ENCODE results near the gene TCAF1.

The TCAF1 gene, protein sequence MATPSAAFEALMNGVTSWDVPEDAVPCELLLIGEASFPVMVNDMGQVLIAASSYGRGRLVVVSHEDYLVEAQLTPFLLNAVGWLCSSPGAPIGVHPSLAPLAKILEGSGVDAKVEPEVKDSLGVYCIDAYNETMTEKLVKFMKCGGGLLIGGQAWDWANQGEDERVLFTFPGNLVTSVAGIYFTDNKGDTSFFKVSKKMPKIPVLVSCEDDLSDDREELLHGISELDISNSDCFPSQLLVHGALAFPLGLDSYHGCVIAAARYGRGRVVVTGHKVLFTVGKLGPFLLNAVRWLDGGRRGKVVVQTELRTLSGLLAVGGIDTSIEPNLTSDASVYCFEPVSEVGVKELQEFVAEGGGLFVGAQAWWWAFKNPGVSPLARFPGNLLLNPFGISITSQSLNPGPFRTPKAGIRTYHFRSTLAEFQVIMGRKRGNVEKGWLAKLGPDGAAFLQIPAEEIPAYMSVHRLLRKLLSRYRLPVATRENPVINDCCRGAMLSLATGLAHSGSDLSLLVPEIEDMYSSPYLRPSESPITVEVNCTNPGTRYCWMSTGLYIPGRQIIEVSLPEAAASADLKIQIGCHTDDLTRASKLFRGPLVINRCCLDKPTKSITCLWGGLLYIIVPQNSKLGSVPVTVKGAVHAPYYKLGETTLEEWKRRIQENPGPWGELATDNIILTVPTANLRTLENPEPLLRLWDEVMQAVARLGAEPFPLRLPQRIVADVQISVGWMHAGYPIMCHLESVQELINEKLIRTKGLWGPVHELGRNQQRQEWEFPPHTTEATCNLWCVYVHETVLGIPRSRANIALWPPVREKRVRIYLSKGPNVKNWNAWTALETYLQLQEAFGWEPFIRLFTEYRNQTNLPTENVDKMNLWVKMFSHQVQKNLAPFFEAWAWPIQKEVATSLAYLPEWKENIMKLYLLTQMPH

DNA sequence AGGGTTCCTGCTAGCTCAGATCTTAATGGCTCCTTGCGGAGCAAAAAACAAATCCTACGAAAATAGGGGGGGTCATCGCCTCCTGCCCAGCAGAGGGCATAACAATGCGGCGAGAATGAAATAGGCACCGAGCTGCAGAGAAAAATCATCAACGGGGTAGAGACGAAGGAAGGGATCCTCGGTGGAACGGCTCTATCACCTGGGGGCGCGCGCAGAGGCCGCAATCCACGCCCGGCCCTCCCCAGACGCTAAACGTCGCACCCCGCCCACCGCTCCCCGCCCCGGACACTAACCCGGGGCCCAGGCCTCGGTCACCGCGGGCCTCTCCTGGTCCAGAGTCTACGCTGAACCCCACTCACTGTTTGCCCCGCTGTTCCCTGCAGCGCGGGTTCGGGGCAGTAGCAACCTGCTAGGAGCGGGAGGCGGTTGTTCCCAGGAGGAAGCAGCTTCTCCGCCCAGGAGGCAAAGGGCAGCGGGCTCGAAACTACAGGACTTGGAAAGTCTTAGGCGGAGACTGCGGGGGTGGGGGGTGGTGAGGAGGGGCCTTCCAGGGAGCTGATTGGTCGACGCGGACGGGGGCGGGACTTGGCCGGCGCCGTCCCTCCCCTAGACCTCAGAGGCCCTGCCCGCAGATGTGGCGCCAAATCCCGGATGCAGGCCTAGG lies at the start of gene TCAF1:
Gene TCAF1, minus strand, starts transcription at position 509 of the 664 bp plus-strand sequence. CDS start 25,568 bp downstream, outside the sequence.
- peak; percentile 95 for DNase-seq

DNA sequence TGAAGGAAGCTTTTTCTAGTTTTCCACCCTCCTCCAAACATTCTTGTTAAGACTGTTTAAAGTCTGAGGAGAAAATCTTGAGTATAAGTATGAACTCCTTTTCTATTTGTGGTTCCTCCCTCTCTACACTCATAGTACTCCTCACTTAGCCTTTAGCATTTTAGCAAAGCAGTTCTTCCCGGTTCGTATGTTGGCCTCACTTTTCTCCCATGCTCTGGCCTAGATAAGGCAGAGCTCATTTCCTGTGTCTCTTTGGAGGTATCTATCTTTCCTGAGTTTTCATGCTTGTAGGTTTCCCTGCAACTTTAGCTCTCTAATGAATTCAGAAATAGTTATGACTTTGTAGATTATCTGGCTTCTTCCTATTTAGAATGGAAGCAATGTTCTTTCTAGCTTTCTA lies 46.8 kb upstream of the TCAF1 start:
- DNase-seq, result no peak

DNA sequence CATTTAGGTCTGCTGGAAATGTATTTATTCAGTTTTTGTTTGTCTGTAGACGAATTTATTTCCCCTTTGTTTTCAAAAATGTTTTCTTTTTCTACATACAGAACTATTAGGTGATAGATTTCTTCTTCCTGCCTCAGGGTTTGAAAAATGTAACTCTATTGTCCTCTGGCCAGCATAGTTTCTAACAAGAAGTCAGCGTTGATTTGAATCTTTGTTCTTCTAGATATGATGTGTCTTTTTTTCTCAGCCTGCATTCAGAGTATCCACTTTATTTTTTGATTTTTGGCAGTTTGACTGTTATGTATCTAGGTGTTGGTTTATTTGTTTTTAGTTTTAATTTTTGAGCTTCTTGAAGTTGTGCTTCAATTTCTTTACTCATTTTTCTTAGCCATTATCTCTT lies 45.1 kb upstream of the TCAF1 start:
- no peak for DNase-seq

DNA sequence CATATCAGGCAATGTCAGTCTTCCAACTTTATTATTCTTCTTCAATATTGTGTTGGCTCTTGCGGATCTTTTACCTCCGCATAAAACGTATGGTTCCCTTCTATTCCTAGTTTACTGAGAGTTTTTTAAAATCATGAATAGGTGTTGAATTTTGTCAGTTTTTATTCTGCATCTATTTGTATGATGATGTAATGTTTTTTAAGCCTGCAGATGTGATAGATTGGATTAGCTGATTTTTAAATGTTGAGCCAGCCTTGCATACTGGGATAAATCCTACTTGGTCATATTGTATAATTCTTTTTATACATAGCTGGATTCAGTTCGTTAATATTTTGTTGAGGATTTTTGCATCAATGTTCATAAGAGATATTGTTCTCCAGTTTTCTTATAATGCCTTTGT lies 43.4 kb upstream of the TCAF1 start:
- DNase-seq, result no peak

DNA sequence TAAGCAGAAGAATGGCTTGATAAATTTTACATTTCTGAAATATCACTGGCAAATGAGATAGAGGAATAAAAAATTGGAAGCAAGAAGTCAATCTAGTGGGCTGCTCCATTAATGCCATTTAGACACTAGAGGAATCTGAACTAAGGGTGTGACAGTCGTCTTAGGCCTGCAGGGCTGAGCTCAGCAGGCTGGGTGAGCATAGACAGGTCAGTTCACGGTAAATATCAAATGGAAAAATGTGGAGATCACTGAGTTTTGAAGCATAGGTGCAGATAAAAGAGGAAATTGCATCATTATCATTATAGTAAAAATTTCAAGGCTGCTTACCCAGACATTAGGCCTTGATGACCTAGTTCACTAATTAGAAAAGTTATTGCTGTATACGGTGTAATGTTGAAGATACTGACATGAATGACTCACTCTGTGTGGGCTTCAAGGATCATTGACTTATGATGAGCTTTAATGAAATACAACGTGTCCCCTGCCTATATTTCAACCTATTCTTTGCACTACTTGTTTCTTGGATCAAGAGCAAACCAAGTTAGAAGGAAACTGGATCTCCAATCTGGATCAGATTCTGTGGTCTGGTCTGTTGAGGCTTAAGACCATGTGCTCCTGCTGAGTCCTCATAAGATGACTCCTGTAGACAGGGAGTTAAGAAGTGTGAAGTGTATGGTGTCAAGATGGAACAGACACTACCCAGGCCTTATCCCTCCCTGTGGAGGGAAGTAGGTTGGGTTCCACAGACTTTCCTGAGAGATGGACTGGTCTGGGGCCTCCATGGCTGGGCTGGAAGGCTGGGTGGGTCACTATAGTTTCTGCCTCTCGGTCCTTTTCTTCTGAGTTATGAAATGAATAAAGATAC lies 36.6 kb upstream of the TCAF1 start:
- DNase-seq, result no peak

DNA sequence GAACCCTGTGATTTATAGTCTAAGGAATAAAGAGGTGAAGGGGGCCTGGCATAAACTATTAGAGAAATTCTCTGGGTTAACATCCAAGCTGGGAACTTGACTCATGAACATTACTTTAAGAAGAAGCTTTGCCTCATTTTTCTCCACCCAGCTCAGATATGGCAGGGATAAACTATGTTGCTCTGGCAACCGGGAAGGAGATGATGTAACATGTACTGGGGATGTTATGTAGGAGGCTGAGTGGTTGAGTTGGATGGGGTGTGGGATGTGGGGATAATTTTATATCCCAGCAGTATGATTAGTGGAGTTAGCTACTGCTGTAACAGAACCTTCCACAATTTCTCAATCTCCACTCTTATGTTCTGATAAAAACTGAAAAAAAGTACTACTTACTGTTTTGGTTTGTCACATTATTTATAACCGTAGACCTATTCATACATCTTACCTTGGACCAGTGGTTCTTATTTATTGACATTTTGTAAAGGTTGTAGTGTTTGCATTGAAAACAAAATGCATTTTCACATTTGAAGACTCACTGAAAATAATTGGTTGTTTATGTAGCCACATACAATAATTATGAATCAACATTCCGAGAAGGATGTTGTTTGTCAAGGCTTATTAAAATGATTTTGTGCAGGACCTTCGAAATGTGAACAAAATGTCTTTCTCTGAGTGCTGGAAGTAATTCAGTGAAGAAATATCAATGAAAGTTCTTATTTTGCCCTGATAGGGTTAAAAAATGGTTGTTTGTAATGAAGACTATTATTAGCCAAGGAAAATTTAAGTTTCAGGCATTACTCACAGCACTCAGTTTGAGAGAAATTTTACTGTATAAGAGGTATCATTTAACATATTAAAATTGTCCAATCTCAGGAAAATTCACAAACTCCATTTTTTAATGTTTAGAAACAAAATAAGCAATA lies 34.4 kb upstream of the TCAF1 start:
- no peak for DNase-seq

DNA sequence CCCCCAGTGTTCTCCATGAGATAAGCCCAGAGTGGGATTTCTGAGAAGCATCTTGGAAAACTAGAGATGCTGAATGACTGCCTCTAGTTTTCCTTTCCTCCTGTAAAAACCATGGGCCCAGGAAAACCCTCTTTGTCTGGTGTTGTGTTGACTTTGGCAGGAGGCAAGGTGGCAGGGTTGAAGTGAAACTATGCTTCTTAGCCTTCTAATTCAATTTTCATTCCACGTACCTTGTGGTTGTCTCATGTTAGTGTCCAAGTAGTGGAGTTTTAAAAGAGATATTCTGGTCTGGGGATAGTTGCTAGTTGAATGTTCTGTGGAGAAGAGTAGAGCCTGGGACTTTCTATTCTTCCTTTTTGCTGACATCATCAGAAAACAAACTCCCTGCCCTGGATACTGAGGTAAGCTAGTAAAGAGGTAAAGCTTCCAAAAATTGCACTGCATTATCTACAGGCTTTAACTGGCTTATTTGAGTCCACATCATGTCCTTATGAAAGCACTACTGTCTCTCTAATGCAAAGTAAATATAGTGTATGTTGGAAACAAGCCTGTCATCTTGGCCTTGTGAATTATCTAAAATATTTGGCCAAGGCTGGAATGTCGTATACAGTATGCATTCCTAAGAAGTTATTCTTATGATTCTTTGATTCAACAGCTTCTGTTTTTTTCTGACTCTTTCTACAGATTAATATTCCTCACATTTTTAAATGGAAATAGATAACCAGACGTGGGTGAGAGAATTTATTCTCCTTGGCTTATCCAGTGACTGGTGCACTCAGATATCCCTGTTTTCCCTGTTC lies 32.8 kb upstream of the TCAF1 start, which contains the start of gene OR2F2:
Gene OR2F2, plus strand, starts transcription at position 708 of the 800 bp plus-strand sequence. Its CDS starts 0 bp downstream, at position 708.
- DNase-seq, result no peak

DNA sequence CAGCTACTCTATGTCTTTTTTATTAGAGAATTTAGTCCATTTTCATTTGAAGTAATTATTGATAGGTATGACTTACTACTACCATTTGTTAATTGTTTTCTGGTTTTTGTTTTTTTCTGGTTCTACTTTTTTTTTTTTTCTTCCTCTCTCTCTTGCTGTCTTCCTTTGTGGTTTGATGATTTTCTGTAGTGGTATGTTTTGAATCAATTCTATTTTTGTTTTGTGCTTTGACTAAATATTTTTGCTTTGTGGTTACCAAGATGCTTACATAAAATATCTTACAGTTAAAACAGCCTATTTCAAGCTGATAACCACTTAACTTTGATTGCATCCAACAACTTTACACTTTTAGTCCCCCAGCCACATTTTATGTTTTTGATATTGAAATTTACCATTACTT lies 29.8 kb upstream of the TCAF1 start:
- no peak for DNase-seq

DNA sequence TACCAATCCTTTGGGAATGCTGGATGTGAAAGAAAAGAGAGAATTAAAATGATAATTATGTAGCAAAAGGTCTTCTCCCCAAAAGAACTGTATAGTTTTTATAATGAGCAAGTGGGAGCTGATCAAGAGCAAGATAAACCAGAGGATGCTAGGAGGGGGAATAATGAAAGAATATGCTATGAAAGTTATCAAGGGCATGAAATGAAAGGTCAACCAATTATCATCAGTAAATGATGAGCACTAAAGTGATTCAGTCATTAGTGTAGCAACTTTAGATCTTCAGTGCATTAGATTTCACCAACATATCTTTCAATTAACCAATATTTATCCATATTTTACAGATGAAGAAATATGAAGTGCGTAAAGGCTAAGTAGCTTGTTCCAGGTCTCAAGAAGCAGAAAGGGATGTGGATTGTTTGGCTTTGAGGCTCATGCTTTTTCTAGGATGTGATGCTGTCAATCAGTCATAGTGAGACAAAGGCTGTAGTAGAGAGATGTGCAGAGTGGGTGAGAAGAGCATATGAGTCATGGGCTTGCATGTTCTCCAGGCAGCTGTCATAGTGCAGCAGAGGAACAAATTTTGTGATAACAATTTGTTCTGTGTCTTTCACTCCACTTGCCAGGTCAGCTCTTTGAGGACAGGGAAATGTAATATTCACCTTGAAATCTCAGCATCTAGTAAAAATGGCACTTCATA lies 27.4 kb upstream of the TCAF1 start:
- no peak for DNase-seq

DNA sequence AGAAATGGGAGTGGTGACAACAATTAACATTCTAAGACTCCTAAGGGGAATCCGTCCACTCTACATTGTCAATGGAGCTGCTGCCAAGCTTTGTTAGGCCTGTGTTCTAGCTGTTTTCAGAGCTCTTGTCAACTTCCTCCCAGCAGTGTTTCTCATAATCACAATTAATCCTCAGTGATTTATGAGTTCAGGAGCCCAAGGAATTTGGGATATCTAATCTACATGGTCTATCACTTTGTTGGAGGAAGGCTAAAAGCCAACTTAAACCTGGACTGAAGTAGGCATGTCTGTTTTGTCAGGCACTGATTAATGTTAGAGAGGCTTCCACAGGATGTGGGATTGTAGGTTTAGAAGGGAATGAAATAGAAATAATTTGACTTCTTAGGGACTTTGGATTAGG lies 22.9 kb upstream of the TCAF1 start:
- DNase-seq, result no peak

DNA sequence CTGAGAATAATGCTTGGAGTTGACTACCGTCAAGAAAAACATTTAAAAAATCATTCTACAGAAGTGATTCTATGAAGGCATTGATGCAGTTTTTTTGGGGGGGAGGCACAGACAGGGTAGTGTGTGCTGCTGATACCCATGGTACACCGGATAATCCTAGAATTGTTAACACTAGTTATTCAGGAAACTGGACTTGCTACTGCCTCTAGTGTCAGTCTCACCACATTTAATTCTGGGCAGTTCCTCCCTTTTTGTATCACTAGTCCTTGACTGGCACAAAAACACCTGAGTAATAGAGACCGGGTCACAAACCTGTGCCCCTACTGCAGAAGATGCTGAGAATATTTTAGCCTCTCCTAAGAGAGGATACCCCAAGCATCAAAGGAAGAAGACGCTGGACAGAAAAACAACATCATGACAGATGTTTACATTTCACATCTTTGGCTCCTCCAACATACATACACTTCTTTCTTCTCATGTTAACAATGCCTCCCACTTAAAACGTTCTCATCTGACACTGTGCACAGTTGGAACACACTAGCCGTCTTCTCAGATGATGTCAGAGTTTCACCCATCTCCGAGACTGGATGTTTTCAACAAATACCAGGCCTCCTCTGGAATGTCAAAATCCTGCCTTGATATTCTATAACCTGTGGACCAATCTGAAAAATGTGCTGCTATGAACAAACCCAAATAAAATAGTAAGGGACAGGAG lies 13.1 kb upstream of the TCAF1 start:
- no peak for DNase-seq

DNA sequence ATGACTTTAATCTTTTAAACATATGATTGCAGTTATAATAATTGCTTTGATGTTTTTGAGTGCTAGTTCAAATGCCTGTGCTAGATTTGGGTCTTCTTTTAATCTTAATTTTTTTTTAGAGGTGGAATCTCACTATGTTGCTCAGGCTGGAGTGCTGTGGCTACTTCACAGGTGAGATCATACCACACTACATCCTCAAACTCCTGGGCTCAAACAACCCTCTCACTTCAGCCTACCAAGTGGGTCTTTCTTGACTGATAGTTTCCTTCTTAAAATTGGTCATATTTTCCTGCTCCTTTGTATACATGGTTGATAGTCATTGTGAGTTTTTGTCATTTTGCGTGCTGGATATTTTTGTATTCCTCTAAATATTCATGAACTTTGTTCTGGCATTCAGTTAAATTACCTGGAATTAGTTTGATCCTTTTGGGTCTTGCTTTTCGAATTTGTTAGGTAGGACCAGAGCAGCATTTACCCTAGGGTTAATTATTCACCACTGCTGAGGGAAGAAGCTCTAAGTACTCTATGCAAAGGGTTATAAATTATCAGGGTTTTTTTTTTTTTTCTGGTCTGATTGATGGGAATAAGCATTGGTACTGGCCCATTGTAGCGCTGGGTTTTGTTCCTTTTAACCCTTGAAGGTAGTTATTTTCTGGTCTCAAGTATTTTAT lies 12.1 kb upstream of the TCAF1 start:
- DNase-seq, result no peak

DNA sequence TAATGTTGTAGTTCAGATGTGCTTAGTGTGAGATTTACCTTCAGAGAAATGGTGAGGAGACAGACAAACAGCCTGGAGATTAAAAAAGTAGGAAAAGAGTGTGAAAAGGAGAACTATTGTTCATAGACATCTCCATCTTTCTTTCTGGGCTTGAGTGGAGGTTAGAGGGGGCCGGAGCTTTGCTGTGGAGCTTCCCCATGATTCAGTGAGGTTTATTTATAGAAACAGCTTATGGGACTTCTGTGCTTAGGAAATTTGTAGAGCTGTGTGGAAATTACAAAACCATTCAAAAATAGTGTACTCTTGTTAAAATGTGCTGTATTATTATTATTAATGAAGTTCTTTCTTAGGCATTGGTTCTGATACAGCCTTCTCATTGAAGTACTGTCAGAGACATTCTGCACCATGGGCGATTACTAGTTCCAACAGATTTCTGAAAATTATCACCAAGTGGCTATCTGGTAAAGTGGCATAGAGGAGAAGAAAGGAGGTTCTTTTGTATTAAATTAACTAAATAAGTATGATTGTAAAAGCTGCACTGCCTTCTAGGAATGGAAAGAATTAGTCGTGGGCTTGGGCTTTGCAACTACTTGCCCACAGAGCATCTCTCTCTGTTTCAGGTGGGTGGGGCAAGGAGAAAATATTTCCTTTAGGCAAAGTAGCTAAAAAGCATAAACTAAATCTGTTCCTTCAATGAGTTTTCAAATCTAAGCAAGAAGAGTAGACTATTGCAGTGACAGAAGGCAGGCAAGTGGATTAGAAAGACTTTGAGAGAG lies 8.7 kb upstream of the TCAF1 start:
- DNase-seq, result no peak

DNA sequence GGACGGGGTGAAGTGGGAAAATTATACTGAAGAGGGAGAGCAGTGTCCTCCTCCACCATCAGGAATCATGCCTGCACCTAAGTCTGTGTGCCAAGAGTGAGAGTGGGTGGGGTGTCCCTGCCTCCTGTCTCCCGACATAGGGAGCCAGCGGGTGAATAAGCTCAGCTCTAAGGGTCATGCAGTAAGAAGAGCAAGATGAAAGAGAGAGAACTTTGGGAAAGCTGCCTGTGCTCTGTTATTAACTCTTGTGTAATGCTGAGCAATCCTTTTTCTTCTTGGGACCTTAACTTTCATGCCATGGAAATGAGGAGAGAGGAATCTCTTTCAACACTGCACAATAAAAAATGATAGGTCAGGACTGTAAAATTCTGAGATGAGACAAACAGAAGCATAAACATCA lies 7.9 kb upstream of the TCAF1 start:
- no peak for DNase-seq

DNA sequence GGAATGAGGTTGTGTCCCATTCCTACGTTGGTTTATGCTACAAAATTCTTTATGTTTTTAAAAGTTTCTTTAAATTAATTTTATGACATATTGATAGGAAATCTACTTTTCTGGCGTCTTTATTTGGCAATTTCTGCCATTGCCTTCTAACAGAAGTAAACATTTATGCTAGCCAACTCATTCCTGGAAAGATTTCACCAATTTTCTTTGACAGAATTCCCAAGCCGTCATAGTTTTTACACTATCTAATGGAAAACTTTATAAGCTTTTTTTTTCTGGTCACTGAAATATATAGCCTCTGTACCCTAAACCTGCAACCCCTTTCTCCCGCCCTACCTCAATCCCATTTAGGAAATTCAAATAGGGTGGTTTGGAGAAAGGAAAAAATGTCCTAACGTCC lies 6.1 kb upstream of the TCAF1 start:
- DNase-seq, result no peak

DNA sequence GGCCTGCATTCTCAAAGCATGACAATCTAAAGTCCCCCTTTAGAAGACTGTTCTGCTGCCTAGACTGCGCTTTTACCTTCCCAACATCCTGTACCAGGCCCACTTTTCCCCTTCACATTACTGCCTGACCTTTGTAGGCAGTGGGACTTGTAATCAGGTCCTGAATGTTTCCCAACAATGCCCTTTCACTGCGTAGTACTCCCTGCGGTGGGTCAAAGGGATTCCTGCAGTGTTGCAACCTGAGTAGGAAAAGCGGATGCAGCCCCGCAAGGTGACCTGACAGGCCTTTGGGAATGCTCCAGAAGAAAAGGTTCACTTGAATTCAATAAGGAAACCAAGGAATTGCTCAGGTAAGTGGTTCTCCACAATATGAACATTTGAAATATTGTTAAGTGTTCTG lies 4.9 kb upstream of the TCAF1 start:
- no peak for DNase-seq

DNA sequence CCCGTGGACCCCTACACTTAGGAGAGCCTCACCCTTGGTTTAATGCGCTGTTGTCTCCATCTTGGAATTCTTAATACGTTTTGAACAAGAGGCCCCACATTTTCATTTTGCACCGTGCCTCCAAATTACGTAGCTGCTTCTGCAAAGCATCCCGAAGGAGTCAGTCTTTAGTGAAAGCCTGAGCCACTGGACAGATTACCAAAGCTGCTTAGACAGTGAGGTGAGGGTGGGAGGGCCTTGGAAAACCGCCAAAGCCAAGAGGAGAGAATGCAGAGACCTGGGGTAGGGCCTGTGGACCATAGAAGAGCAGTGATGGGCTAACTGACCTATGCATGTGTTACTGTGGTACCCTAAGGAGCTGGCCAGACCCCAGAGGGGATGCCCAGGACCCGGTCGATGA lies 4.2 kb upstream of the TCAF1 start:
- no peak for DNase-seq

DNA sequence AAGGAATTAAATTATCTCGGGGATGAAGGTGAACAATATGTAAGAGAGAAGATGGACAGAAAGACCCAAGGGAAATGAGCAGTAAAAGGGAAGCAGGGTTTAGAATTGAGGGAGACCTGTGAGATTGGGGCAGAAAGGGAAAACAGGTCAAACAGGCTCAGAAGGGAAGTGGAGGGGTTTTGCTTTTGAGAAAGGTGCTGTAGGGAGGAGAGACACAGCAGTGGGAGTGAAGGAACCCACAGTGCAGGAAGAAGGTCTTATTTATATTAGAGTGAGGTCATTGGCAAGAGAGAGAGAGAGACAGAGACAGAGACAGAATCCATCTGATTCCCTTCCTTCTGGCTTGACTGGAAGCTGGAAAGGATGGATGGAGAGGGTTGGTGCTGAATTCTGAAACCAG lies 3.5 kb upstream of the TCAF1 start:
- no peak for DNase-seq

Measured in CD4-positive, alpha-beta T cell treated with Interleukin-17A for 4 hours (primary cell).